Endodermal cell (in vitro differentiated cells): Measurements from ENCODE around the gene OR51S1. TPM values are rescaled to one million over a fixed set of nuclear protein-coding genes. Genes with fewer than 3 reads are reported as not detected.
"Not testable (repeated sequence)": the region's sequence is repeated elsewhere in the genome, so short reads cannot be mapped to it uniquely, and the experiment has no call there.

ENCODE experiments used
- DNase-seq: peaks from one replicate; pipeline ENCODE4 v3.0.0-alpha.2; 2017
- H3K27ac ChIP-seq: 2 replicates; pipeline ENCODE4 v1.5.1; 2013; ENCODE audit warnings: mild to moderate bottlenecking, low read depth, low read length, moderate library complexity
- H3K27me3 ChIP-seq: 2 replicates; pipeline ENCODE4 v1.6.1; 2013; ENCODE audit warnings: mild to moderate bottlenecking, low read length, moderate library complexity; ENCODE audit not compliant: insufficient read depth, control insufficient read depth, poor library complexity, severe bottlenecking
- H3K36me3 ChIP-seq: 2 replicates; pipeline ENCODE4 v1.7.0; 2013; ENCODE audit warnings: mild to moderate bottlenecking, low read length, moderate library complexity; ENCODE audit not compliant: control insufficient read depth, insufficient read depth
- H3K4me1 ChIP-seq: one replicate; pipeline ENCODE4 v1.7.0; 2013; ENCODE audit warnings: low read length; ENCODE audit not compliant: control insufficient read depth, insufficient read depth
- H3K4me3 ChIP-seq: 2 replicates; pipeline ENCODE4 v1.5.1; 2013; ENCODE audit warnings: mild to moderate bottlenecking, low read length, moderate library complexity
- H3K9ac ChIP-seq: 2 replicates; pipeline ENCODE4 v1.6.1; 2013; ENCODE audit warnings: mild to moderate bottlenecking, low read length, moderate library complexity; ENCODE audit not compliant: poor library complexity, severe bottlenecking; ENCODE audit errors: extremely low read depth
- H3K9me3 ChIP-seq: 2 replicates; pipeline ENCODE4 v1.6.1; 2013; ENCODE audit warnings: mild to moderate bottlenecking, low read length, moderate library complexity; ENCODE audit not compliant: control insufficient read depth
- H3K27ac Mint-ChIP-seq: 2 replicates; pipeline ENCODE4 v1.8.0; 2020; ENCODE audit warnings: mixed read lengths
- H3K27me3 Mint-ChIP-seq: 2 replicates; pipeline ENCODE4 v1.8.0; 2021; ENCODE audit warnings: mild to moderate bottlenecking, mixed read lengths; ENCODE audit not compliant: insufficient read depth
- H3K36me3 Mint-ChIP-seq: 2 replicates; pipeline ENCODE4 v1.8.0; 2020; ENCODE audit warnings: low read depth, mixed read lengths
- H3K4me1 Mint-ChIP-seq: 2 replicates; pipeline ENCODE4 v1.8.0; 2020; ENCODE audit warnings: mixed read lengths
- H3K4me3 Mint-ChIP-seq: 2 replicates; pipeline ENCODE4 v1.8.0; 2020; ENCODE audit warnings: mild to moderate bottlenecking, moderate library complexity, mixed read lengths
- H3K9me3 Mint-ChIP-seq: 2 replicates; pipeline ENCODE4 v1.8.0; 2020; ENCODE audit warnings: mild to moderate bottlenecking, mixed read lengths
- CTCF ChIP-seq: fragments of 200-600 bp; sonication (generic); conservative IDR thresholded peaks from 2 replicates; pipeline ENCODE4 v1.5.0; 2021; ENCODE audit warnings: antibody characterized with exemption, mild to moderate bottlenecking
- WGBS, 2 experiments: methylation state at CpG; one replicate each; pipeline versions ENCODE4 v1.1.5 to v1.1.7; 2013; ENCODE audit warnings: missing lambda C conversion rate in 2 of 2, mixed read lengths in 1 of 2; ENCODE audit not compliant: insufficient coverage in 1 of 2, insufficient read length in 1 of 2; 5-methylcytosine and 5-hydroxymethylcytosine counted together
- total RNA-seq, 2 donors: library from RNA; stranded (reverse); fragmentation: NEBNext Ultra II Directional in 1 of 2; extraction: Animal tissue kit (Norgen Biotek cat#: 25700) in 1 of 2; gene quantifications; 2 replicates in 1 of 2; 3 replicates in 1 of 2; pipeline ENCODE4 v1.2.1, GENCODE V29; 2021

OR51S1 gene
- total RNA-seq, 2 donors from 2014 or later: not detected

- no peaks in the 10 kb centered on the region for H3K27me3 ChIP-seq
- H3K9ac ChIP-seq: no peak overlapping the region
- DNase-seq: no peak
- Mint-ChIP-seq H3K4me3 (no peak overlapping the region), H3K27me3 (peaks cover 2% of the 10 kb centered on the region), H3K9me3 (peaks cover 6% of the 10 kb centered on the region), H3K4me1 (peaks cover 15% of the 10 kb centered on the region), H3K27ac (peak overlapping the region; percentile 52), H3K36me3 (no peaks in the 10 kb centered on the region)
- 95% methylated on average over 1 of the region's 1 CpG; no CpG with 5 or more reads in 1 of the 2 experiments for WGBS, 2 experiments
- H3K36me3 ChIP-seq: no peaks in the 10 kb centered on the region
- H3K9me3 ChIP-seq: no peaks in the 10 kb centered on the region
- H3K4me1 ChIP-seq: no peaks in the 10 kb centered on the region
- no peak overlapping the region for H3K27ac ChIP-seq
- no peak for TF ChIP-seq CTCF
- no peak overlapping the region for H3K4me3 ChIP-seq
These were observed 16.8 kb upstream of the OR51S1 start for GRCh38 chr11:4865855-4866254.

- 92 to 100% methylated on average over 2 to 4 of the region's 4 CpGs for WGBS, 2 experiments
- TF ChIP-seq CTCF: no peak
- no peak for DNase-seq
These were observed 14.9 kb upstream of the OR51S1 start for GRCh38 chr11:4863876-4864275.

GRCh38 chr11:4862447-4863236 is 13.6 kb upstream of the OR51S1 start:
- TF ChIP-seq CTCF: no peak
- Histone ChIP-seq H3K27ac (no peak overlapping the region), H3K9me3 (no peaks in the 10 kb centered on the region), H3K4me3 (no peak overlapping the region), H3K36me3 (no peaks in the 10 kb centered on the region), H3K4me1 (no peaks in the 10 kb centered on the region), H3K9ac (no peak overlapping the region), H3K27me3 (no peaks in the 10 kb centered on the region)
- H3K36me3 Mint-ChIP-seq: no peaks in the 10 kb centered on the region
- peak; percentile 71 for DNase-seq
- H3K4me3 Mint-ChIP-seq: no peak overlapping the region
- peaks cover 15% of the 10 kb centered on the region for H3K4me1 Mint-ChIP-seq
- peaks cover 5% of the 10 kb centered on the region for H3K9me3 Mint-ChIP-seq
- no peak overlapping the region for H3K27ac Mint-ChIP-seq
- H3K27me3 Mint-ChIP-seq: no peaks in the 10 kb centered on the region

More at GRCh38 chr11:4863876-4864275, 14.9 kb upstream of the OR51S1 start:
- peaks cover 5% of the 10 kb centered on the region for H3K9me3 Mint-ChIP-seq
- no peak overlapping the region for H3K9ac ChIP-seq
- no peaks in the 10 kb centered on the region for H3K27me3 ChIP-seq
- H3K27me3 Mint-ChIP-seq: peaks cover 2% of the 10 kb centered on the region
- H3K4me1 Mint-ChIP-seq: peaks cover 15% of the 10 kb centered on the region
- H3K9me3 ChIP-seq: no peaks in the 10 kb centered on the region
- H3K4me1 ChIP-seq: no peaks in the 10 kb centered on the region
- no peaks in the 10 kb centered on the region for H3K36me3 Mint-ChIP-seq
- no peak overlapping the region for H3K4me3 Mint-ChIP-seq
- no peak overlapping the region for H3K27ac Mint-ChIP-seq
- no peak overlapping the region for H3K27ac ChIP-seq
- H3K36me3 ChIP-seq: no peaks in the 10 kb centered on the region
- H3K4me3 ChIP-seq: no peak overlapping the region

GRCh38 chr11:4854286-4854685 is 5.3 kb upstream of the OR51S1 start:
- H3K4me1 Mint-ChIP-seq, H3K27me3 Mint-ChIP-seq: not testable (repeated sequence)
- WGBS, 2 experiments: 94 to 96% methylated on average over 7 of the region's 7 CpGs

More at GRCh38 chr11:4854286-4854685, 5.3 kb upstream of the OR51S1 start:
- H3K4me3 Mint-ChIP-seq, DNase-seq, H3K27ac ChIP-seq, H3K9ac ChIP-seq, H3K4me3 ChIP-seq, H3K27ac Mint-ChIP-seq, H3K9me3 ChIP-seq, H3K4me1 ChIP-seq, H3K36me3 ChIP-seq, H3K27me3 ChIP-seq, H3K36me3 Mint-ChIP-seq, H3K9me3 Mint-ChIP-seq: not testable (repeated sequence)
